LNCaP clone FGC (cell line): ENCODE results near the gene TRMO.

Experiments used
- DNase-seq: peaks from one replicate; pipeline ENCODE4 v3.0.0-alpha.2; 2011; ENCODE audit warnings: low read depth
- H3K4me3 ChIP-seq: 2 replicates; pipeline ENCODE4 v1.5.1; 2011; ENCODE audit warnings: mild to moderate bottlenecking, low read depth, low read length, control low read depth
- CTCF ChIP-seq: IDR thresholded peaks from 2 replicates; pipeline ENCODE4 v1.5.1; 2012; ENCODE audit warnings: mild to moderate bottlenecking; ENCODE audit not compliant: control insufficient read depth, insufficient read depth; ENCODE audit errors: extremely low read depth

TRMO gene

GRCh38 chr9:97924386-97924785 lies 2.1 kb upstream of the TRMO start:
- no peak for DNase-seq
- H3K4me3 ChIP-seq, result no peak overlapping the region
- TF ChIP-seq CTCF, result no peak

- TF ChIP-seq CTCF, result peak; percentile 72
- H3K4me3 ChIP-seq, result peak overlapping the region; percentile 78; the same call in 1 of the 2 replicates
- DNase-seq, result peak; percentile 67
Observed at GRCh38 chr9:97923529-97924108, 1.3 kb upstream of the TRMO start.

GRCh38 chr9:97919217-97919813 lies 3.0 kb downstream of the TRMO start:
- no peak for TF ChIP-seq CTCF
- no peak overlapping the region for H3K4me3 ChIP-seq
- DNase-seq, result no peak

GRCh38 chr9:97918611-97919010 lies 3.7 kb downstream of the TRMO start:
- H3K4me3 ChIP-seq, result no peak overlapping the region
- no peak for TF ChIP-seq CTCF
- no peak for DNase-seq

- no peak for DNase-seq
- TF ChIP-seq CTCF, result no peak
- H3K4me3 ChIP-seq, result no peak overlapping the region
Observed at GRCh38 chr9:97911970-97912369, 10.3 kb downstream of the TRMO start.

GRCh38 chr9:97911528-97911927 lies 10.8 kb downstream of the TRMO start:
- no peak for DNase-seq

More at GRCh38 chr9:97911528-97911927, 10.8 kb downstream of the TRMO start:
- TF ChIP-seq CTCF, result no peak
- no peak overlapping the region for H3K4me3 ChIP-seq
